ENCODE results near the gene C1GALT1. TPM values are rescaled to one million over a fixed set of nuclear protein-coding genes. Genes with fewer than 3 reads are reported as not detected.

The C1GALT1 gene
- total RNA-seq, 1 experiment from 2014 or later = 15.6 TPM

- no peaks in the 10 kb centered on the region for H3K27me3 ChIP-seq (replicated peaks; ENCODE audit: insufficient read depth, low read depth, low read length, poor library complexity)
- ChIA-PET CTCF (no interaction called here), POLR2A (ENCODE audit: low non-redundant PET) (no interaction called here)
- intact Hi-C loops (cut with micrococcal nuclease; ENCODE audit: unreplicated experiment) = no loop called here
- no peaks in the 10 kb centered on the region for H3K4me1 ChIP-seq (ENCODE audit: insufficient read depth, low read length, poor library complexity, severe bottlenecking)
- BruUV-seq (replicated peaks) = no TSS peak
- H3K9me3 ChIP-seq (ENCODE audit: low read depth, low read length, poor library complexity, severe bottlenecking) = no peaks in the 10 kb centered on the region
- TF ChIP-seq EZH2 (IDR thresholded peaks at IDR 0.05; ENCODE audit: borderline replicate concordance, low read depth, low read length, poor library complexity, severe bottlenecking) = no peak
- TF ChIP-seq, protein P1, sequence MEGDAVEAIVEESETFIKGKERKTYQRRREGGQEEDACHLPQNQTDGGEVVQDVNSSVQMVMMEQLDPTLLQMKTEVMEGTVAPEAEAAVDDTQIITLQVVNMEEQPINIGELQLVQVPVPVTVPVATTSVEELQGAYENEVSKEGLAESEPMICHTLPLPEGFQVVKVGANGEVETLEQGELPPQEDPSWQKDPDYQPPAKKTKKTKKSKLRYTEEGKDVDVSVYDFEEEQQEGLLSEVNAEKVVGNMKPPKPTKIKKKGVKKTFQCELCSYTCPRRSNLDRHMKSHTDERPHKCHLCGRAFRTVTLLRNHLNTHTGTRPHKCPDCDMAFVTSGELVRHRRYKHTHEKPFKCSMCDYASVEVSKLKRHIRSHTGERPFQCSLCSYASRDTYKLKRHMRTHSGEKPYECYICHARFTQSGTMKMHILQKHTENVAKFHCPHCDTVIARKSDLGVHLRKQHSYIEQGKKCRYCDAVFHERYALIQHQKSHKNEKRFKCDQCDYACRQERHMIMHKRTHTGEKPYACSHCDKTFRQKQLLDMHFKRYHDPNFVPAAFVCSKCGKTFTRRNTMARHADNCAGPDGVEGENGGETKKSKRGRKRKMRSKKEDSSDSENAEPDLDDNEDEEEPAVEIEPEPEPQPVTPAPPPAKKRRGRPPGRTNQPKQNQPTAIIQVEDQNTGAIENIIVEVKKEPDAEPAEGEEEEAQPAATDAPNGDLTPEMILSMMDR (conservative IDR thresholded peaks at IDR 0.05; ENCODE audit: low read depth, low read length) = no peak
- no peaks in the 10 kb centered on the region for H3K36me3 ChIP-seq (ENCODE audit: insufficient read depth, low read length, poor library complexity, severe bottlenecking)
- no peak overlapping the region for H3K27ac ChIP-seq (ENCODE audit: low read depth, low read length, poor library complexity, severe bottlenecking)
- no peak overlapping the region for H3K4me3 ChIP-seq (ENCODE audit: low read depth, low read length, poor library complexity, severe bottlenecking)
- DNase-seq (ENCODE audit: low spot score) = no peak
These were observed 79.5 kb downstream of the C1GALT1 start for GRCh38 chr7:7261863-7262262.

DNA sequence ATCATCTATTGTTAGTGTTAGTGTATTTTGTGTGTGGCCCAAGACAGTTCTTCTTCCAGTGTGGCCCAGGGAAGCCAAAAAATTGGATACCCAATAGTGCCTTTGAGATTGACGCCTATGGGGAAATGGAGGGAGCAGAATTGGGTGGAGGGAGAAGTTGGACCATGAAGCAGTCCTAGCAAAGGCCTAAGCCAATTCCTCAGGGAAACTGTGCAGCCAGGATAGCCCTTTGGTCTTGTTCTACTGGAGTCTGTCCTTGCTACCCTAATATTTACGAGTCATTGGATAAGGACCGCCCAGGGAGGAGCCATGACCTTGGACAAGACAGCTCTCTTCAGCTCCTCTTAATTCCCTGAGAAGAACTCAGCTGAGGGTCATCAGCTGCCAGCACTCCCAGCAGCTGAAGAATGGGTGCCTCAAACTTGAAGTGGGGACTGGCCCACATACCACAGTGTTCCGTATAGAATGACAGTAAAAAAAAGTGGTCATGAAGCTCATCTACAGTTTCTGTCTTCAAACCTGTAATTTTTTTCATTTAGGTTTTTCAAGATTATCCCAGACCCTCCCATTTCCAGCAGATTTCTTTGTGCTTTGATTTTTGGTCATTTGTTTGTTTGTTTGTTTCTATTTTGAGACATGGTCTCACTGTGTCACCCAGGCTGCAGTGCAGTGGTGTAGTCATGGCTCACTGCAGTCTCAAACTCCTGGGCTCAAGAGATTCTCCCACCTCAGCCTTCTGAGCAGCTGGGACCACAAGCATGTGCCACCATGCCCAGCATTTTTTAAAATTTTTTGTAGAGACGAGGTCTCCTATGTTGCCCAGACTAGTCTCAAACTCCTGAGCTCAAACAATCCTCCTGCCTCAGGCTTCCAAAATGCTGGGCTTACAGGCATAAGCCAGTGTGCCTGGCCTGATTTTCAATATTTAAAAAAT is 81.2 kb downstream of the C1GALT1 start:
- intact Hi-C loops (cut with micrococcal nuclease; ENCODE audit: unreplicated experiment) = no loop called here
- CTCF ChIA-PET = no interaction called here

GRCh38 chr7:7264306-7265040 is 82.1 kb downstream of the C1GALT1 start:
- Histone ChIP-seq H3K27me3 (replicated peaks; ENCODE audit: insufficient read depth, low read depth, low read length, poor library complexity) (no peaks in the 10 kb centered on the region), H3K4me3 (ENCODE audit: low read depth, low read length, poor library complexity, severe bottlenecking) (no peak overlapping the region), H3K36me3 (ENCODE audit: insufficient read depth, low read length, poor library complexity, severe bottlenecking) (no peaks in the 10 kb centered on the region), H3K4me1 (ENCODE audit: insufficient read depth, low read length, poor library complexity, severe bottlenecking) (no peaks in the 10 kb centered on the region), H3K27ac (ENCODE audit: low read depth, low read length, poor library complexity, severe bottlenecking) (no peak overlapping the region), H3K9me3 (ENCODE audit: low read depth, low read length, poor library complexity, severe bottlenecking) (no peaks in the 10 kb centered on the region)
- ChIA-PET CTCF (no interaction called here), POLR2A (ENCODE audit: low non-redundant PET) (no interaction called here)
- TF ChIP-seq EZH2 (IDR thresholded peaks at IDR 0.05; ENCODE audit: borderline replicate concordance, low read depth, low read length, poor library complexity, severe bottlenecking) = no peak
- DNase-seq (ENCODE audit: low spot score) = no peak
- intact Hi-C loops (cut with micrococcal nuclease; ENCODE audit: unreplicated experiment) = no loop called here
- no TSS peak for BruUV-seq (replicated peaks)

More for the DNA sequence above, 81.2 kb downstream of the C1GALT1 start:
- BruUV-seq (replicated peaks) = no TSS peak
- no peak for DNase-seq (ENCODE audit: low spot score)
- no peak overlapping the region for H3K27ac ChIP-seq (ENCODE audit: low read depth, low read length, poor library complexity, severe bottlenecking)
- POLR2A ChIA-PET (ENCODE audit: low non-redundant PET) = no interaction called here
- no peaks in the 10 kb centered on the region for H3K4me1 ChIP-seq (ENCODE audit: insufficient read depth, low read length, poor library complexity, severe bottlenecking)
- no peaks in the 10 kb centered on the region for H3K9me3 ChIP-seq (ENCODE audit: low read depth, low read length, poor library complexity, severe bottlenecking)
- H3K36me3 ChIP-seq (ENCODE audit: insufficient read depth, low read length, poor library complexity, severe bottlenecking) = no peaks in the 10 kb centered on the region
- TF ChIP-seq, protein P1 (conservative IDR thresholded peaks at IDR 0.05; ENCODE audit: low read depth, low read length) = no peak
- no peak overlapping the region for H3K4me3 ChIP-seq (ENCODE audit: low read depth, low read length, poor library complexity, severe bottlenecking)
- no peaks in the 10 kb centered on the region for H3K27me3 ChIP-seq (replicated peaks; ENCODE audit: insufficient read depth, low read depth, low read length, poor library complexity)
